Nucleus accumbens (tissue), 56 donors: ENCODE measurements around the gene JAKMIP2.
A peak's percentile ranks its signal among the peaks of the same experiment; 100 is the strongest.

Experiments used
- DNase-seq, 56 donors: peaks; one replicate each; lab custom pipeline; 2025; lab: John Stamatoyannopoulos, UW

Gene JAKMIP2

GRCh38 chr5:147567917-147568598, 214.5 kb downstream of the JAKMIP2 start:
- no peak for DNase-seq

- no peak for DNase-seq
These were observed 217.0 kb downstream of the JAKMIP2 start for GRCh38 chr5:147565524-147565923.

GRCh38 chr5:147564124-147564486, 218.4 kb downstream of the JAKMIP2 start:
- DNase-seq, result no peak

GRCh38 chr5:147563466-147564123, 218.9 kb downstream of the JAKMIP2 start:
- no peak for DNase-seq

GRCh38 chr5:147561435-147561834, 221.1 kb downstream of the JAKMIP2 start:
- no peak for DNase-seq

GRCh38 chr5:147560718-147561331, 221.7 kb downstream of the JAKMIP2 start:
- no peak for DNase-seq

GRCh38 chr5:147559749-147560148, 222.8 kb downstream of the JAKMIP2 start:
- no peak for DNase-seq

- DNase-seq, result peak in 10 of 56 donors; percentile 3 to 45 (median 14)
These were observed 223.7 kb downstream of the JAKMIP2 start for GRCh38 chr5:147558826-147559225.

- DNase-seq, result no peak
These were observed 224.4 kb downstream of the JAKMIP2 start for GRCh38 chr5:147557876-147558745.

- no peak for DNase-seq
These were observed 227.4 kb downstream of the JAKMIP2 start for GRCh38 chr5:147555176-147555575.

GRCh38 chr5:147554261-147554817, 228.2 kb downstream of the JAKMIP2 start:
- peak in 2 of 56 donors; percentile 5 to 11 for DNase-seq

- peak in 3 of 56 donors; percentile 1 to 27 (median 15) for DNase-seq
These were observed 228.7 kb downstream of the JAKMIP2 start for GRCh38 chr5:147553817-147554216.

- no peak for DNase-seq
These were observed 229.6 kb downstream of the JAKMIP2 start for GRCh38 chr5:147552897-147553296.

- no peak for DNase-seq
These were observed 230.9 kb downstream of the JAKMIP2 start for GRCh38 chr5:147551677-147552076.

- no peak for DNase-seq
These were observed 234.8 kb downstream of the JAKMIP2 start for GRCh38 chr5:147547730-147548129.

GRCh38 chr5:147544556-147544955, 238.0 kb downstream of the JAKMIP2 start:
- DNase-seq, result no peak

GRCh38 chr5:147539053-147539452, 243.5 kb downstream of the JAKMIP2 start:
- DNase-seq, result no peak

- no peak for DNase-seq
These were observed 244.3 kb downstream of the JAKMIP2 start for GRCh38 chr5:147538236-147538635.
